ENCODE measurements around the gene KIF1C.

GRCh38 chr17:5050278-5050677, 52.5 kb downstream of the KIF1C start:
- TF ChIP-seq CTCF (IDR thresholded peaks at IDR 0.05) (no peak), POLR2A (IDR thresholded peaks at IDR 0.05; ENCODE audit: low read depth) (no peak), POLR2AphosphoS5 (IDR thresholded peaks at IDR 0.05) (no peak), EP300 (IDR thresholded peaks at IDR 0.05) (no peak)
